Measurements from ENCODE around the gene PRKCQ.
"Not testable (repeated sequence)": the region's sequence is repeated elsewhere in the genome, so short reads cannot be mapped to it uniquely, and the experiment has no call there.

The PRKCQ gene

DNA sequence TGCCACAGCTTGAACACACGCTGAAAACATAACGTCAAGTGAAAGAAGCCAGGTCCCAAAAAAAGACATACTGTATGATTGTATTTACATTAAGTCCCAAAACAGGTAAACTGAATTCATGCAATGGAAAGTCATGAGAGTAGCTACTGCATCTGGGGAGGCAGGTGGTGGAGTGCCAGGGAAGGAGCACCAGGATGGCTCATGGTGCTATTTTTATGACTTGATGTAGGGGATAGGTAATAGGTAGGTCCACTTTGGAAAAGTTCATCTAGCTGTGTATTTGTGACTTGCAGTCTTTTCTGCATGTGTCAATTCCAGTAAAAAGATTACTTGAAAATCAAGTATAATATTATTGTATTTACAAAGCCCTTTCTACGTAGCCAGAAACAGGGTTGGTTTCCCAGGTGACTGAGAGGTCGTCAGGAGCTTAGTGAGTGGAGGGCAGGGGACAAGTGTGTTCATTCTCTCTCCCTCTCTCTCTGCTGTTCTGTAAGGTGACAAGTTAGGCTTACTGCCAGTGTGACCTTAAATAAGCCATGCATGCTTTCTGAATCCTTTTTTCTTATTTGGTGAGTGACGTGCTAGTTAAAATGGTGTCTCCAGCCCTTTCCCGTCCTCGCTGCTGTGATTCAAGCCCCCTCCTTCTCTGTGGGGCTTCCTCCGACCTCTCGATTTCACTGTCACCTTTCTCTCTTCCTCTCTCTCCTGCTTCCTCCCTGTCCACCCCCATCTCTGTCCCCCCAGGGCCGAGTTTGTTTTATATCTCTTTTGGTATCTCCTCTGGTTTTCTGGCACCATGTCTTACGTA, 9.4 kb upstream of the PRKCQ start:
- TF ChIP-seq MYC (IDR thresholded peaks at IDR 0.05; ENCODE audit: low read depth, low read length): no peak
- no peak overlapping the region for H3K4me3 ChIP-seq (ENCODE audit: low read depth, low read length)
- DNase-seq (ENCODE audit: low read depth): no peak

DNA sequence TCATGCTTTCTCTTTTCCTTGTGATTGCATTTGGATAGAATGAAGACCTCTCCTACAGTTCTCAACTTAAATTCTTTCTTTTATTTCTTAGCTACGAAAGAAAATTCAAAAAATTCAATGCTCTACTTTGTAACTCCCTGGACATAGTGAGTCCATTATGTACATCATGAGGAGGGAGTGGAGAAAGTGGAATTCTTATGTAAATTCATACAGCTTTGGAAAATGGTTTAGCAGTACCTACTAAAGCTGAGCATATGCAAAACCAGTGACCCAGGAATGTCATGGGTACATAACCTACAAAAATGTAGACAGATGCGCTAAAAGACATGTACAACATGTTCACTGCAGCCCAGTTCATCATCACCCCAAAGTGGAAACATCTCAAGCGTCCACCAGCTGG, 8.8 kb upstream of the PRKCQ start:
- no peak overlapping the region for H3K4me3 ChIP-seq (ENCODE audit: low read depth, low read length)
- TF ChIP-seq, protein P1, sequence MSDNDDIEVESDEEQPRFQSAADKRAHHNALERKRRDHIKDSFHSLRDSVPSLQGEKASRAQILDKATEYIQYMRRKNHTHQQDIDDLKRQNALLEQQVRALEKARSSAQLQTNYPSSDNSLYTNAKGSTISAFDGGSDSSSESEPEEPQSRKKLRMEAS (IDR thresholded peaks at IDR 0.05; ENCODE audit: low read depth, low read length): no peak
- TF ChIP-seq, protein P2, sequence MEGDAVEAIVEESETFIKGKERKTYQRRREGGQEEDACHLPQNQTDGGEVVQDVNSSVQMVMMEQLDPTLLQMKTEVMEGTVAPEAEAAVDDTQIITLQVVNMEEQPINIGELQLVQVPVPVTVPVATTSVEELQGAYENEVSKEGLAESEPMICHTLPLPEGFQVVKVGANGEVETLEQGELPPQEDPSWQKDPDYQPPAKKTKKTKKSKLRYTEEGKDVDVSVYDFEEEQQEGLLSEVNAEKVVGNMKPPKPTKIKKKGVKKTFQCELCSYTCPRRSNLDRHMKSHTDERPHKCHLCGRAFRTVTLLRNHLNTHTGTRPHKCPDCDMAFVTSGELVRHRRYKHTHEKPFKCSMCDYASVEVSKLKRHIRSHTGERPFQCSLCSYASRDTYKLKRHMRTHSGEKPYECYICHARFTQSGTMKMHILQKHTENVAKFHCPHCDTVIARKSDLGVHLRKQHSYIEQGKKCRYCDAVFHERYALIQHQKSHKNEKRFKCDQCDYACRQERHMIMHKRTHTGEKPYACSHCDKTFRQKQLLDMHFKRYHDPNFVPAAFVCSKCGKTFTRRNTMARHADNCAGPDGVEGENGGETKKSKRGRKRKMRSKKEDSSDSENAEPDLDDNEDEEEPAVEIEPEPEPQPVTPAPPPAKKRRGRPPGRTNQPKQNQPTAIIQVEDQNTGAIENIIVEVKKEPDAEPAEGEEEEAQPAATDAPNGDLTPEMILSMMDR (IDR thresholded peaks at IDR 0.05; ENCODE audit: low read depth, low read length): no peak
- TF ChIP-seq POLR2A (IDR thresholded peaks at IDR 0.05; ENCODE audit: extremely low read depth, insufficient read length) (no peak), MYC (IDR thresholded peaks at IDR 0.05; ENCODE audit: low read depth, low read length) (no peak)
- no peak for DNase-seq (ENCODE audit: low read depth)

DNA sequence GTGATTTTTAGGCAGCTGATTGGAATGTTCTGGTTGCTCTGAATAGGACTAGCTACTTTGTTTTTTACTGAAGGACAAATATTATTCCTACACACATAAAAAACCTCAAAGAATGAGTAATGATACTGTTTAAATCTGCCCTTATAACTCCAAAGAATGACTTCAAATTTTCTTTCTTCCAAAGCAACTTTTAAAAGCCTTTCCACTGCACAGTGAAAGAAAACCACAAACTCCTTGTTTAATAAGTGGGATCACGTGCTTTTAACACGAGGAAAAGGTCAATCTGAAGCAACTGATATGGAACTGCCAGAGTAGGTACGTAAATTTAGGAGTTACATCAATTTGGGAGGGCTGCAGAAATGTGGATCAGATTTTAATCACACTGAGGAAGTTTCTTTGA, 8.0 kb upstream of the PRKCQ start:
- H3K4me3 ChIP-seq (ENCODE audit: low read depth, low read length): no peak overlapping the region
- TF ChIP-seq MYC (IDR thresholded peaks at IDR 0.05; ENCODE audit: low read depth, low read length) (no peak), POLR2A (IDR thresholded peaks at IDR 0.05; ENCODE audit: extremely low read depth, insufficient read length) (no peak)
- TF ChIP-seq, protein P1 (IDR thresholded peaks at IDR 0.05; ENCODE audit: low read depth, low read length): no peak
- TF ChIP-seq, protein P2 (IDR thresholded peaks at IDR 0.05; ENCODE audit: low read depth, low read length): no peak
- DNase-seq (ENCODE audit: low read depth): no peak

DNA sequence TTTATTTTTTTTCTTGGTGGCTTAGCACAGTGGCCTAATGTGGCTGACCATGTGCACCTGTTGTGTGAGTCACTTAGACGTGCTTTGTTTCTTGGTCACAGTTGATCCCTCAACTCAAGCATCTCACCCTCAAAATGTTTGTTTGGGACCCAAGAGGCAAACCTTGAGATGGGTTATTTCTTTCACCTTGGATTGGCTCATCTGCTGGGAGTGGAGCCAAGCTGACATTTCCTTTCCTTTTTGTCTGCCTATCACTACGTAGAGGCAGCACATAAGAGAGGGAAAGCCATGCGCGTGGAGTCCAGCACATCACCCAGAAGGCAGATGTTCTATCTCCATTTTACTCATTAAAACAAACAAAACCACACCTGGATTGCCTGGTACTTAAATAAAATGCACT, 6.4 kb upstream of the PRKCQ start:
- TF ChIP-seq, protein P1 (IDR thresholded peaks at IDR 0.05; ENCODE audit: low read depth, low read length): no peak
- TF ChIP-seq, protein P2 (IDR thresholded peaks at IDR 0.05; ENCODE audit: low read depth, low read length): no peak
- no peak for TF ChIP-seq POLR2A (IDR thresholded peaks at IDR 0.05; ENCODE audit: extremely low read depth, insufficient read length)
- no peak for TF ChIP-seq MYC (IDR thresholded peaks at IDR 0.05; ENCODE audit: low read depth, low read length)
- no peak for DNase-seq (ENCODE audit: low read depth)
- H3K4me3 ChIP-seq (ENCODE audit: low read depth, low read length): no peak overlapping the region

DNA sequence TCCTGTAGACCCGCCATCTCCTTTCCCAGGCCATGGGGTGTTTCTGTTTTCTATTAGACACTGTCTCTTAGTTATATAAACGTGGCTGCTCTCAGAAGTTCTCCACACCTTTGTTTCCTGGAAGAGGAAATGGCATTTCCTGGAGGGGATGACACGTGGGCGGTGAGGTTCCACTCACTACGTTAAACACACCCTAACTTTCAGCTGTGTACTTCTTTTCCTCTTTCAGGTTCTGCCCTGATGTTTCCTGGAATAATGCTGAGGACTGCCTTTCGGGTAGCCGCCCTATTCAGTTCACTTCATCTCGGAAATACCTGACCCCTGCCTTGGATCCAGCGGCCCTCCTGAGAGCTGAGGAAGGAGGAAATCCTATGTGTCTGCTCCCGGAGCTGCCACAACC, 3.4 kb upstream of the PRKCQ start:
- H3K4me3 ChIP-seq (ENCODE audit: low read depth, low read length): no peak overlapping the region
- TF ChIP-seq, protein P2 (IDR thresholded peaks at IDR 0.05; ENCODE audit: low read depth, low read length): no peak
- TF ChIP-seq POLR2A (IDR thresholded peaks at IDR 0.05; ENCODE audit: extremely low read depth, insufficient read length): no peak
- TF ChIP-seq, protein P1 (IDR thresholded peaks at IDR 0.05; ENCODE audit: low read depth, low read length): no peak
- TF ChIP-seq MYC (IDR thresholded peaks at IDR 0.05; ENCODE audit: low read depth, low read length): no peak
- DNase-seq (ENCODE audit: low read depth): no peak

DNA sequence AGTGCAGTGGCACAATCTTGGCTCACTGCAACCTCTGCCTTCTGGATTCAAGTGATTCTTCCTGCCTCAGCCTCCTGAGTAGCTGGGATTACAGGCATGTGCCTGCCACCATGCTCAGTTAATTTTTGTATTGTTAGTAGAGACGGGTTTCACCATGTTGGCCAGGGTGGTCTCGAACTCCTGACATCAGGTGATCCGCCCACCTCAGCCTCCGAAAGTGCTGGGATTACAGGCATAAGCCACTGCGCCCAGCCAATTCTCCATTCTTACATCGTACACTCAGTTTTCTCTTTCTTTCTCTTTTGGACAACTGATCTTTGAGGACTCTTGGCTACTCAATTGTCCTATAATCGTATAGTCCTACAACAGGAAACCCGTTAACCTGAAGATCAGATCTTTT, 2.8 kb upstream of the PRKCQ start:
- DNase-seq (ENCODE audit: low read depth); H3K4me3 ChIP-seq (ENCODE audit: low read depth, low read length): not testable (repeated sequence)

DNA sequence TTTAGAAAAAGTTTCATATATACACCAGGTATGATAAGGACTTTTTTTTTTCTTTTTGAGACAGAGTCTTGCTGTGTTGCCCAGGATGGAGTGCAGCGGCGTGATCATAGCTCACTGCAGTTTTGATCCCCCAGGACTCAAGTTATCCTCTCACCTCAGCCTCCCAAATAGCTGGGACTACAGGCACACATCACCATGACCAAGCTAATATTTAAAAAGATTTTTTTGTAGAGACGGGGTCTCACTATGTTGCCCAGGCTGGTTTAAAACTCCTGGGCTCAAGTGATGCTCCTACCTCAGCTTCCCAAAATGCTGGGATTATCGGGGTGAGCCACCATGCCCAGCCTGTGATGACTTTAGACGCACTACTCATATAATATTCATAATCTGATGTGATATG, 2.2 kb upstream of the PRKCQ start:
- DNase-seq (ENCODE audit: low read depth): no peak
- no peak overlapping the region for H3K4me3 ChIP-seq (ENCODE audit: low read depth, low read length)
- TF ChIP-seq, protein P1 (IDR thresholded peaks at IDR 0.05; ENCODE audit: low read depth, low read length): no peak
- TF ChIP-seq MYC (IDR thresholded peaks at IDR 0.05; ENCODE audit: low read depth, low read length) (no peak), POLR2A (IDR thresholded peaks at IDR 0.05; ENCODE audit: extremely low read depth, insufficient read length) (no peak)
- TF ChIP-seq, protein P2 (IDR thresholded peaks at IDR 0.05; ENCODE audit: low read depth, low read length): no peak
